ENCODE results near the gene MGA.

Gene MGA

DNA sequence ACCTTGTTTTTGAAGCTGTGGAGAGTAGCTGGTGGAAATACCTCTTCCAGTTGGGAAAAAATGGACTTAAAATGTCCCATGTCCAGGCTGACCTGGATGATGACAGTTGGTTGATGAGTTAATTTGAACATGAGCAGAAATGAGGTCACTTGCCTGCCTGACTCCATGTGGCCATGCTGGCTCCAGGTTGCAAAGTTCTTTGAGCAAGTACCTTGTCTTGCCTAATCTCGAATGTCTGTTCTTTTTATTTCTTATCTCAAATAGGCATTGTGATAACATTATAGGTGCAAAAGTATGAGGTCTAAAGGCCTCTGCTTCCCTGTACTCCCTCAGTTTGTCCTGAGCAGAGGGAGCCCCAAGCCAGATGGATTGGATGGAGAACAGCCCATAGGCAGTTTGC is 123.1 kb downstream of the MGA start:
- no peak overlapping the region for H3K4ac ChIP-seq (ENCODE audit: low read depth, low read length)
- no peak overlapping the region for H2AK5ac ChIP-seq (ENCODE audit: low read length)
- H2BK5ac ChIP-seq (ENCODE audit: low read length), result no peak overlapping the region
- no peak overlapping the region for H3K56ac ChIP-seq (ENCODE audit: low read length)
- H3K36me3 ChIP-seq (ENCODE audit: control insufficient read depth, insufficient read depth, low read length), result no peaks in the 10 kb centered on the region
- no peaks in the 10 kb centered on the region for H3K79me1 ChIP-seq (ENCODE audit: low read length)
- no peak overlapping the region for H3K23ac ChIP-seq (ENCODE audit: low read length)
- no peak overlapping the region for H3K9ac ChIP-seq (ENCODE audit: low read length)
- no peaks in the 10 kb centered on the region for H3K27me3 ChIP-seq (ENCODE audit: insufficient read depth, low read length, poor library complexity)
- H2BK15ac ChIP-seq (replicated peaks; ENCODE audit: low read depth), result no peak overlapping the region
- no peak overlapping the region for H2BK120ac ChIP-seq (ENCODE audit: low read depth, low read length)
- no peak overlapping the region for H4K8ac ChIP-seq (ENCODE audit: low read depth, low read length)
- H3K27ac ChIP-seq (ENCODE audit: low read depth, low read length), result no peak overlapping the region
- no CpG with 5 or more reads among the region's 1 CpG for WGBS (ENCODE audit: extremely low coverage, insufficient coverage, low lambda C conversion rate)
- DNase-seq, result no peak
- H4K5ac ChIP-seq (ENCODE audit: low read length), result no peak overlapping the region
- no peak overlapping the region for H3K4me3 ChIP-seq (ENCODE audit: low read length)
- no peaks in the 10 kb centered on the region for H3K79me2 ChIP-seq (ENCODE audit: control insufficient read depth, insufficient read depth, low read length)
- no peak overlapping the region for H3K18ac ChIP-seq (ENCODE audit: low read length)
- peaks cover 10% of the 10 kb centered on the region for H3K4me1 ChIP-seq (ENCODE audit: control insufficient read depth, low read depth, low read length)
- H3K4me2 ChIP-seq (ENCODE audit: low read length), result no peak overlapping the region

DNA sequence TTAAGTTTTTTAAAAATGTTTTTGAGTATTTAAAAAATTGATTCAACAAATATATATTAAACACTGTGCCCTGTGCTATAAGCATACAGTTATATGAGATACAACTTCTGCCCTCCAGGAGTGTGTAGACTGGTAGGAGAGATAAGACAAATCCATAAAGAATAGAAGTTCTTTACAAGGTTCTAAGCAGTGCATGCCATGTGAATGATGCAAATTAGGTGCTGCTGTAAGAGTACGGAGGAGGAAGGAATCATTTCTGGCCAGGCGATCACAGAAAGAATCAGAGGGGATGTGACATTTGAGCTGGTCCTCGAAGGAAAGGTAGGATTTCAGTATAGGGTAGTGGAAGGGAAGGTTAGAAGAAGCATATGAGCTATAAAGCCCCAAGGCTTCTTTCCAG is 128.1 kb downstream of the MGA start:
- H3K23ac ChIP-seq (ENCODE audit: low read length), result no peak overlapping the region
- no peak overlapping the region for H2BK5ac ChIP-seq (ENCODE audit: low read length)
- H3K4me3 ChIP-seq (ENCODE audit: low read length), result no peak overlapping the region
- H3K79me1 ChIP-seq (ENCODE audit: low read length), result no peaks in the 10 kb centered on the region
- H3K18ac ChIP-seq (ENCODE audit: low read length), result no peak overlapping the region
- no peaks in the 10 kb centered on the region for H3K36me3 ChIP-seq (ENCODE audit: control insufficient read depth, insufficient read depth, low read length)
- no CpG with 5 or more reads among the region's 3 CpGs for WGBS (ENCODE audit: extremely low coverage, insufficient coverage, low lambda C conversion rate)
- H4K5ac ChIP-seq (ENCODE audit: low read length), result no peak overlapping the region
- H3K4me2 ChIP-seq (ENCODE audit: low read length), result no peak overlapping the region
- H2BK120ac ChIP-seq (ENCODE audit: low read depth, low read length), result no peak overlapping the region
- H3K9ac ChIP-seq (ENCODE audit: low read length), result no peak overlapping the region
- no peaks in the 10 kb centered on the region for H3K79me2 ChIP-seq (ENCODE audit: control insufficient read depth, insufficient read depth, low read length)
- H3K4ac ChIP-seq (ENCODE audit: low read depth, low read length), result no peak overlapping the region
- H2BK15ac ChIP-seq (replicated peaks; ENCODE audit: low read depth), result no peak overlapping the region
- no peak overlapping the region for H4K8ac ChIP-seq (ENCODE audit: low read depth, low read length)
- DNase-seq, result no peak
- H3K27me3 ChIP-seq (ENCODE audit: insufficient read depth, low read length, poor library complexity), result no peaks in the 10 kb centered on the region
- H3K27ac ChIP-seq (ENCODE audit: low read depth, low read length), result no peak overlapping the region
- H3K56ac ChIP-seq (ENCODE audit: low read length), result no peak overlapping the region
- no peak overlapping the region for H2AK5ac ChIP-seq (ENCODE audit: low read length)
- H3K4me1 ChIP-seq (ENCODE audit: control insufficient read depth, low read depth, low read length), result peaks cover 23% of the 10 kb centered on the region

DNA sequence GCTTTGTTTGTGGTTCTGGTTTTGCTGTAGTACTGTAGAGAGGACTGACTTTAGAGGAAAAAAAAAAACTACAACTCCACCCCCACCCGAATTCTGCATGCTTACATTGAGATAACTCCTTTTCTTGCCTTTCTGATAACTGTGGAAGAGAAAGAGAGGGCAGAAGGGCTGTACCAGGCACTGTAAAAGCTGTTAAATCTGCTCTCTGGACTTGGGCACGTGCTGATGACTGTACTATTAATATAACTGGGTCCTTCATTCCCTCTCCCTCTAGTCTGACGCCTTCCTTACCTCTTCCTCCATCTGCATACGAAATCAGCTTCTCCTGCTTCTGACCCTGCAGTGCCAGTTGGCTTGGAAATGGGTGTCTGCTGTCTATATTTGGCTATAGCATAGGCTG is 129.0 kb downstream of the MGA start:
- Histone ChIP-seq H3K4ac (ENCODE audit: low read depth, low read length) (no peak overlapping the region), H3K79me2 (ENCODE audit: control insufficient read depth, insufficient read depth, low read length) (no peaks in the 10 kb centered on the region), H2BK120ac (ENCODE audit: low read depth, low read length) (no peak overlapping the region), H3K18ac (ENCODE audit: low read length) (no peak overlapping the region), H4K8ac (ENCODE audit: low read depth, low read length) (no peak overlapping the region), H3K23ac (ENCODE audit: low read length) (no peak overlapping the region), H2BK15ac (replicated peaks; ENCODE audit: low read depth) (no peak overlapping the region), H3K79me1 (ENCODE audit: low read length) (no peaks in the 10 kb centered on the region), H3K4me2 (ENCODE audit: low read length) (no peak overlapping the region), H3K36me3 (ENCODE audit: control insufficient read depth, insufficient read depth, low read length) (no peaks in the 10 kb centered on the region), H3K4me3 (ENCODE audit: low read length) (no peak overlapping the region), H3K56ac (ENCODE audit: low read length) (peak overlapping the region; percentile 38), H3K27ac (ENCODE audit: low read depth, low read length) (no peak overlapping the region), H4K5ac (ENCODE audit: low read length) (no peak overlapping the region), H3K4me1 (ENCODE audit: control insufficient read depth, low read depth, low read length) (peaks cover 23% of the 10 kb centered on the region), H3K9ac (ENCODE audit: low read length) (no peak overlapping the region), H3K27me3 (ENCODE audit: insufficient read depth, low read length, poor library complexity) (no peaks in the 10 kb centered on the region), H2AK5ac (ENCODE audit: low read length) (no peak overlapping the region), H2BK5ac (ENCODE audit: low read length) (no peak overlapping the region)
- WGBS (ENCODE audit: extremely low coverage, insufficient coverage, low lambda C conversion rate), result no CpG with 5 or more reads among the region's 4 CpGs
- DNase-seq, result no peak

DNA sequence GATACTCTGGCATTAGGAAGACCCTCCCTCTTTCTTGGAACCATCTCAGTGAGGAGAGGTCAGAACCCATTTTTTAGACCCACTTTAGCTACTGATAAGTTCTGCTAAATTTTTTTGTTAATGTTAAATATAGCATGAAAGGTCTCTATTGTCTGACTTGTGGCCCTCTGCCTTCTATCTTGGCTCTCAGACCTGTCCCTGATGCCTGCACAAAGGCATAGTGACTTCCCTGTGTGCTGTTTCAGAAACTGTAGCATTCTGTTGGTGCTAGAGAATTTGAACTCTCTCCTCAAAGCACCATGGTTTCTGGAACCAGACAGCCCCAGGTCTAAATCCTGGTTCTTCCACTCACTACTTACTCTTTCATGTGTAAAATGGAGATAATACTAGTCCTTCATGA is 129.5 kb downstream of the MGA start:
- H3K4me2 ChIP-seq (ENCODE audit: low read length), result no peak overlapping the region
- H2BK120ac ChIP-seq (ENCODE audit: low read depth, low read length), result no peak overlapping the region
- no peaks in the 10 kb centered on the region for H3K36me3 ChIP-seq (ENCODE audit: control insufficient read depth, insufficient read depth, low read length)
- H3K4me3 ChIP-seq (ENCODE audit: low read length), result no peak overlapping the region
- no peak overlapping the region for H3K27ac ChIP-seq (ENCODE audit: low read depth, low read length)
- H3K9ac ChIP-seq (ENCODE audit: low read length), result no peak overlapping the region
- DNase-seq, result no peak
- H3K4ac ChIP-seq (ENCODE audit: low read depth, low read length), result no peak overlapping the region
- H3K79me1 ChIP-seq (ENCODE audit: low read length), result no peaks in the 10 kb centered on the region
- no peak overlapping the region for H3K18ac ChIP-seq (ENCODE audit: low read length)
- H2AK5ac ChIP-seq (ENCODE audit: low read length), result no peak overlapping the region
- H4K8ac ChIP-seq (ENCODE audit: low read depth, low read length), result no peak overlapping the region
- H3K4me1 ChIP-seq (ENCODE audit: control insufficient read depth, low read depth, low read length), result peaks cover 23% of the 10 kb centered on the region
- H3K56ac ChIP-seq (ENCODE audit: low read length), result peak overlapping the region; percentile 38
- H2BK5ac ChIP-seq (ENCODE audit: low read length), result no peak overlapping the region
- no peak overlapping the region for H3K23ac ChIP-seq (ENCODE audit: low read length)
- H2BK15ac ChIP-seq (replicated peaks; ENCODE audit: low read depth), result no peak overlapping the region
- no peaks in the 10 kb centered on the region for H3K27me3 ChIP-seq (ENCODE audit: insufficient read depth, low read length, poor library complexity)
- H4K5ac ChIP-seq (ENCODE audit: low read length), result no peak overlapping the region
- no peaks in the 10 kb centered on the region for H3K79me2 ChIP-seq (ENCODE audit: control insufficient read depth, insufficient read depth, low read length)

DNA sequence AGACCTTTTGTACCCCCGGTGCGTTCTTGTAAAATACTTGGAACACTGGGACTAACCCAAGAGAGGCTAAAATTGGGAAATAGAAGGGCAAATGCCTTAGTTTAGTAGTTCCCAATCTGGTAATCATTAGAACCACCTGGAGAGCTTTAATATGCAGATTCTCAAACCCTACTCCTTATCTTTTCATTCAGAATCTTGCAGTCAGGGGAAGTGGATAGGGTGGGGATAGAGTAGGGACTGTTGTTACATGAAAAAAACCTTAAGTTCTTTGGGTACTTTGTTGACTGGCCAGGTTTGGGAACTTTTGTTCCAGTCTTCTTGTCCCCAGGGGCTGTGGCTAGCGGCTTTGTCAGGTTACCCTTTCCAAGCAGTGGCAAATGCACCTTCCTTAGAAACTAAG is 130.0 kb downstream of the MGA start:
- H4K5ac ChIP-seq (ENCODE audit: low read length), result no peak overlapping the region

DNA sequence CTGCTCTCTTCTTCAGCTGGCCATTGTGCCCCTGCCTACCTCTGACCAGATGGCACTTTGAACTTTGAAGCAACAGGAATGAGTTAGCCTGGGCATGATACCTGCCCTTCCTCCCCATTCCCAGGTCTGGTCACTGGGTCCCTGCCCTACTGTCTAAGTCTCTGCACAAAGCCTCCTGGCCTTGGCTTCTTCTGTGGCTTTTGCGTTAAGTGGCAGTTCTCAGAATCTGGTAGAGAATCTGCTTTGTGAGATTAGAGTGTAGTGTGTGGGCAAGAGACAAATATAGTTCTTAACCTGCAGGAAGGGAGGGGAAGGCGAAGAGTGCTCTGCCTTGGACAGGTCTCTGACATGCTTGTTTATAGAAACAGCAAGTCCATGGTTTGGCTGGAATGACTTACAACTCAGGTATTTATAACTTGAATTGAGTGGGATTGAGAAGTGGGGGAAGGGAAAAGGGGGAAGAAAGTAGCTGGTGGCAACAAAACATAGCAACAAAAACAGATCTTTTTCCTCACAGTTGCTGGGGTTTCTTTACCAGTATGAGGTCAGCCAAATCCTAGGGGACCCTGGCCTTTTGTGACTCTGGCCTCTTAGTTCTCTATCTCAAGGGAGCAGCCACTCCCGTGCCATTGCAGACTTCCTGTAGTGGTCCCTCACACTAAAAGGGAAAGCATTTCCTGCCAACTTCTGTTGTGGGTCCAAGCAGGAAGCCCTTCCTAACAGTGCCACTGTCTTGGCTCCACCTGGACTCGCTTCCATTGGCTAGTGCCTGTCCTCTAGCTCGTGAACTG is 130.7 kb downstream of the MGA start:
- no peak overlapping the region for H2BK15ac ChIP-seq (replicated peaks; ENCODE audit: low read depth)
- H2BK5ac ChIP-seq (ENCODE audit: low read length), result no peak overlapping the region
- no peaks in the 10 kb centered on the region for H3K79me2 ChIP-seq (ENCODE audit: control insufficient read depth, insufficient read depth, low read length)
- no CpG with 5 or more reads among the region's 5 CpGs for WGBS (ENCODE audit: extremely low coverage, insufficient coverage, low lambda C conversion rate)
- no peak overlapping the region for H3K9ac ChIP-seq (ENCODE audit: low read length)
- H3K79me1 ChIP-seq (ENCODE audit: low read length), result no peaks in the 10 kb centered on the region
- no peak overlapping the region for H2BK120ac ChIP-seq (ENCODE audit: low read depth, low read length)
- H3K23ac ChIP-seq (ENCODE audit: low read length), result no peak overlapping the region
- H3K56ac ChIP-seq (ENCODE audit: low read length), result peak overlapping the region; percentile 30
- no peak overlapping the region for H4K8ac ChIP-seq (ENCODE audit: low read depth, low read length)
- H3K36me3 ChIP-seq (ENCODE audit: control insufficient read depth, insufficient read depth, low read length), result no peaks in the 10 kb centered on the region
- no peak overlapping the region for H3K18ac ChIP-seq (ENCODE audit: low read length)
- peak; percentile 76 for DNase-seq
- H3K27ac ChIP-seq (ENCODE audit: low read depth, low read length), result no peak overlapping the region
- H3K4me2 ChIP-seq (ENCODE audit: low read length), result no peak overlapping the region
- H2AK5ac ChIP-seq (ENCODE audit: low read length), result no peak overlapping the region
- no peaks in the 10 kb centered on the region for H3K27me3 ChIP-seq (ENCODE audit: insufficient read depth, low read length, poor library complexity)
- H3K4me3 ChIP-seq (ENCODE audit: low read length), result no peak overlapping the region
- peaks cover 23% of the 10 kb centered on the region for H3K4me1 ChIP-seq (ENCODE audit: control insufficient read depth, low read depth, low read length)
- H3K4ac ChIP-seq (ENCODE audit: low read depth, low read length), result no peak overlapping the region
- H4K5ac ChIP-seq (ENCODE audit: low read length), result no peak overlapping the region

More for the DNA sequence above, 130.0 kb downstream of the MGA start:
- H2AK5ac ChIP-seq (ENCODE audit: low read length), result no peak overlapping the region
- no peak overlapping the region for H3K27ac ChIP-seq (ENCODE audit: low read depth, low read length)
- no peak overlapping the region for H3K23ac ChIP-seq (ENCODE audit: low read length)
- peaks cover 23% of the 10 kb centered on the region for H3K4me1 ChIP-seq (ENCODE audit: control insufficient read depth, low read depth, low read length)
- H3K56ac ChIP-seq (ENCODE audit: low read length), result no peak overlapping the region
- no peak overlapping the region for H2BK5ac ChIP-seq (ENCODE audit: low read length)
- no peaks in the 10 kb centered on the region for H3K79me2 ChIP-seq (ENCODE audit: control insufficient read depth, insufficient read depth, low read length)
- H3K18ac ChIP-seq (ENCODE audit: low read length), result no peak overlapping the region
- H3K27me3 ChIP-seq (ENCODE audit: insufficient read depth, low read length, poor library complexity), result no peaks in the 10 kb centered on the region
- no peak overlapping the region for H3K4ac ChIP-seq (ENCODE audit: low read depth, low read length)
- no peak overlapping the region for H3K4me2 ChIP-seq (ENCODE audit: low read length)
- H3K36me3 ChIP-seq (ENCODE audit: control insufficient read depth, insufficient read depth, low read length), result no peaks in the 10 kb centered on the region
- H3K9ac ChIP-seq (ENCODE audit: low read length), result no peak overlapping the region
- H3K4me3 ChIP-seq (ENCODE audit: low read length), result no peak overlapping the region
- no CpG with 5 or more reads among the region's 3 CpGs for WGBS (ENCODE audit: extremely low coverage, insufficient coverage, low lambda C conversion rate)
- H2BK120ac ChIP-seq (ENCODE audit: low read depth, low read length), result no peak overlapping the region
- DNase-seq, result no peak
- H4K8ac ChIP-seq (ENCODE audit: low read depth, low read length), result no peak overlapping the region
- H3K79me1 ChIP-seq (ENCODE audit: low read length), result no peaks in the 10 kb centered on the region
- H2BK15ac ChIP-seq (replicated peaks; ENCODE audit: low read depth), result no peak overlapping the region
